T-helper 2 cell treated with Interferon-gamma antibody and Interleukin-4, amounts not matched to agents 5 μg/mL and 100 μg/mL, for 36 hours (primary cell): ENCODE results near the gene SLC13A3.

Source experiments
- DNase-seq: peaks from one replicate; pipeline ENCODE4 v3.0.0; 2021; ENCODE audit warnings: low spot score
- H3K27ac Mint-ChIP-seq: one replicate; pipeline ENCODE4 v1.8.0; 2021; ENCODE audit warnings: mild to moderate bottlenecking, mixed read lengths
- H3K27me3 Mint-ChIP-seq: one replicate; pipeline ENCODE4 v1.8.0; 2021; ENCODE audit warnings: low read depth, mixed read lengths
- H3K36me3 Mint-ChIP-seq: one replicate; pipeline ENCODE4 v1.8.0; 2021; ENCODE audit warnings: low read depth, mixed read lengths
- H3K4me1 Mint-ChIP-seq: one replicate; pipeline ENCODE4 v1.8.0; 2021; ENCODE audit warnings: low read depth, mixed read lengths
- H3K4me3 Mint-ChIP-seq: one replicate; pipeline ENCODE4 v1.8.0; 2022; ENCODE audit warnings: mild to moderate bottlenecking, moderate library complexity, mixed read lengths
- H3K9me3 Mint-ChIP-seq: one replicate; pipeline ENCODE4 v1.8.0; 2021; ENCODE audit warnings: mixed read lengths

SLC13A3 gene

GRCh38 chr20:46547995-46548394, 103.3 kb downstream of the SLC13A3 start:
- no peak for DNase-seq
- Mint-ChIP-seq H3K36me3 (no peaks in the 10 kb centered on the region), H3K4me1 (peaks cover 38% of the 10 kb centered on the region), H3K27me3 (no peaks in the 10 kb centered on the region), H3K9me3 (no peaks in the 10 kb centered on the region), H3K27ac (no peak overlapping the region), H3K4me3 (no peak overlapping the region)

- Mint-ChIP-seq H3K27ac (no peak overlapping the region), H3K4me1 (peaks cover 30% of the 10 kb centered on the region), H3K27me3 (no peaks in the 10 kb centered on the region), H3K36me3 (no peaks in the 10 kb centered on the region), H3K9me3 (no peaks in the 10 kb centered on the region), H3K4me3 (no peak overlapping the region)
- DNase-seq, result no peak
Measured at GRCh38 chr20:46546936-46547335, 104.3 kb downstream of the SLC13A3 start.

- H3K9me3 Mint-ChIP-seq, result no peaks in the 10 kb centered on the region
- H3K27ac Mint-ChIP-seq, result no peak overlapping the region
- no peak for DNase-seq
- no peaks in the 10 kb centered on the region for H3K36me3 Mint-ChIP-seq
- H3K27me3 Mint-ChIP-seq, result no peaks in the 10 kb centered on the region
- H3K4me1 Mint-ChIP-seq, result peaks cover 27% of the 10 kb centered on the region
- H3K4me3 Mint-ChIP-seq, result no peak overlapping the region
Measured at GRCh38 chr20:46546298-46546697, 105.0 kb downstream of the SLC13A3 start.

GRCh38 chr20:46545827-46546138, 105.5 kb downstream of the SLC13A3 start:
- Mint-ChIP-seq H3K27me3 (no peaks in the 10 kb centered on the region), H3K4me1 (peaks cover 24% of the 10 kb centered on the region), H3K4me3 (peak overlapping the region; percentile 39)

GRCh38 chr20:46545077-46545826, 106.0 kb downstream of the SLC13A3 start:
- no peaks in the 10 kb centered on the region for H3K9me3 Mint-ChIP-seq
- peaks cover 3% of the 10 kb centered on the region for H3K27me3 Mint-ChIP-seq
- peaks cover 20% of the 10 kb centered on the region for H3K4me1 Mint-ChIP-seq
- no peaks in the 10 kb centered on the region for H3K36me3 Mint-ChIP-seq
- peak overlapping the region; percentile 88 for H3K27ac Mint-ChIP-seq
- peak; percentile 74 for DNase-seq
- peak overlapping the region; percentile 74 for H3K4me3 Mint-ChIP-seq

More at GRCh38 chr20:46545827-46546138, 105.5 kb downstream of the SLC13A3 start:
- Mint-ChIP-seq H3K9me3 (no peaks in the 10 kb centered on the region), H3K27ac (peak overlapping the region; percentile 88), H3K36me3 (no peaks in the 10 kb centered on the region)
- DNase-seq, result no peak

GRCh38 chr20:46544576-46544975, 106.7 kb downstream of the SLC13A3 start:
- no peaks in the 10 kb centered on the region for H3K36me3 Mint-ChIP-seq
- H3K27ac Mint-ChIP-seq, result no peak overlapping the region
- H3K4me3 Mint-ChIP-seq, result peak overlapping the region; percentile 74
- no peak for DNase-seq
- H3K9me3 Mint-ChIP-seq, result no peaks in the 10 kb centered on the region
- H3K27me3 Mint-ChIP-seq, result peaks cover 4% of the 10 kb centered on the region
- H3K4me1 Mint-ChIP-seq, result peaks cover 19% of the 10 kb centered on the region

GRCh38 chr20:46543959-46544358, 107.3 kb downstream of the SLC13A3 start:
- no peak for DNase-seq
- Mint-ChIP-seq H3K27ac (no peak overlapping the region), H3K36me3 (no peaks in the 10 kb centered on the region), H3K4me3 (no peak overlapping the region), H3K9me3 (no peaks in the 10 kb centered on the region), H3K27me3 (peaks cover 10% of the 10 kb centered on the region), H3K4me1 (peaks cover 24% of the 10 kb centered on the region)

DNA sequence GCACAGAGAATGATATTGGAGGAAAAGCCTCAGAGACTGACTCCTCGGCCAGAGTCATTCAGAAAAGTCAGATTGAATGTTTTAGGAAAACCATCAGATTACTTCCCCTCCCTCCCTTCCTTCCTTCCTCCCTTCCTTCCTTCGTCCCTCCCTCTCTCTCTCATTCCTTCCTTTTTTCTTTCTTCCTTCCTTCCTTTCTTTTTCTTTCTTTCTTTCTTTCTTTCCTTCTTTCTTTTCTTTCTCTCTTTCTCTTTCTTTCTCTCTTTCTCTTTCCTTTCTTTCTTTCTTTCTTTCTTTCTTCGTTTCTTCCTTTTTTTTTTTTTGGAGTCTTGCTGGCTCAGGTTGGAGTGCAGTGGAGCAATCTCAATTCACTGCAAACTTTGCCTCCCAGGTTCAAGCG, 108.2 kb downstream of the SLC13A3 start:
- no peak overlapping the region for H3K4me3 Mint-ChIP-seq
- H3K27ac Mint-ChIP-seq, result no peak overlapping the region
- peaks cover 15% of the 10 kb centered on the region for H3K27me3 Mint-ChIP-seq
- no peak for DNase-seq
- H3K9me3 Mint-ChIP-seq, result no peaks in the 10 kb centered on the region
- no peaks in the 10 kb centered on the region for H3K36me3 Mint-ChIP-seq
- peaks cover 24% of the 10 kb centered on the region for H3K4me1 Mint-ChIP-seq

DNA sequence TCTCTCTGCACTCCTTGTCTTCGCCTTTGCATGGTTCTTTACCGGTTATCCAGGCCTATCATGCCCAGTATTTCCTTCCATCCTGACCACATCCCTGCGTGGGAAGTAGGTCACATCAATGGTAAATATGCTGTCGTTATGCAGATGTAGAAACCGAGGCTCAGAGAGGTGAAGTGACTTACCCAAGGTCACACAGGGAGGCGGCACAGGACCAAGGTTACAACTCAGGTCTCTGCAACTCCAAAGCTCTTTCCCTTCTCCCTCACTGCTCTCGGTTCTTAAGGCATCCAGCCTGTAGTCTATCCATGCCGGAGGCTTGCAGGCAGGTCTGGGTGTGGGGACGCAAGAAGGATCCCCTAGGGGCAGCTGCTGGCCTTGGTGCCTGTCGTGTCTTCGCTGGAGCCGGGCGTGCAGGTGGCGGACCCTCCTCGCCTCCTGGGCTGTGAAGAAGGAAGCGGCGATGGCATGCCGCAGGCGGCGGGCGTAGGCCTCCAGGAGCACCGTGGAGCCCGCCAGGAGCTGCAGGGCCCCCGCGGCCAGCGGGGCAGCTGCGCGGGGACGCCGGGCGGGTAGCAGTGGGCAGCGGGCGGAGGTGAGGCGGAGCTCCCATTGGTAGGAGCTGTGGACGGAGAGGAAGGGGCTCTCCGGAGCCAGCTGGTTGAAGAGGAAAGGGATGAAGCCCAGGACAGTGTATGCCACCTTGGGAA, 109.9 kb downstream of the SLC13A3 start:
- H3K36me3 Mint-ChIP-seq, result no peaks in the 10 kb centered on the region
- H3K9me3 Mint-ChIP-seq, result no peaks in the 10 kb centered on the region
- H3K4me3 Mint-ChIP-seq, result no peak overlapping the region
- H3K27me3 Mint-ChIP-seq, result peaks cover 19% of the 10 kb centered on the region
- no peak overlapping the region for H3K27ac Mint-ChIP-seq
- H3K4me1 Mint-ChIP-seq, result peaks cover 24% of the 10 kb centered on the region
- DNase-seq, result no peak

DNA sequence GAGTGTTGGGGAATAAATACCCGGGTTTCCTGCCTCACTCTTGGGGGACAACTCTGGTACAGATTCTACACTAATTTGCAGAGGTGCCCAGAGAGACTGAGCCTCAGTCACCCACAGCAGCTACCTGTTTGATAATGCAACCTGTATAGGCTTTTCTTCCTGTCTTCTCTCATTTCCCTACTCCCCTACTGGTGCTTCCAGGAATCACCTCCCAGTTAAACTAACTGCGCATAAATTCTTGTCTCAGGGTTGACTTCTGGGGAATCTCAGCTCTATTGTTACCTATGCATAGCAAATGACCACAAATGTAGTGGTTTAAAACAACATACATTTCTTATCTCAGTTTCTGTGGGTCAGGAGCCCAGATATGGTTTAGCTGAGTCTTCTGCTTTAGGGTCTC, 112.1 kb downstream of the SLC13A3 start:
- H3K27ac Mint-ChIP-seq, result no peak overlapping the region
- DNase-seq, result no peak
- H3K4me3 Mint-ChIP-seq, result no peak overlapping the region
- H3K9me3 Mint-ChIP-seq, result no peaks in the 10 kb centered on the region
- H3K27me3 Mint-ChIP-seq, result peaks cover 30% of the 10 kb centered on the region
- peaks cover 15% of the 10 kb centered on the region for H3K4me1 Mint-ChIP-seq
- H3K36me3 Mint-ChIP-seq, result no peaks in the 10 kb centered on the region

DNA sequence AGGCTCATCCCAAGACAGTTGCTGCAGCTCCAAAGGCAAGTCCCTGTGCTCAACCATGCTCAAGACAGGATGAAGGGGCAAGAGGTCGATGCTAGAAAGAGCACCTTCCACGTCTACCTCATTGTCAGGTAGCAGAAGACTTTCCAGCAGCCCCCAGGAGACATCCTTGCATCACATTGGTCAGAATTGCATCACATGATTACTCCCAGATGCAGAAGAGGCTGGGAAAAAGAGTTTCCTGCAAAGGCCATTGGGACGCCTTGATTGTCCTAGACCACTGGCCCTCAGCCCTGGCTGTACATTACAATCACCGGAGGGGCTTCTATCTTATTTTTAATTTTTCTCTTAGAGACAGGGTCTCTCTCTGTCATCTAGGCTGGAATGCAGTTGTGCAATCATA, 120.6 kb downstream of the SLC13A3 start:
- peaks cover 34% of the 10 kb centered on the region for H3K27me3 Mint-ChIP-seq
- H3K36me3 Mint-ChIP-seq, result no peaks in the 10 kb centered on the region
- H3K4me1 Mint-ChIP-seq, result no peaks in the 10 kb centered on the region

DNA sequence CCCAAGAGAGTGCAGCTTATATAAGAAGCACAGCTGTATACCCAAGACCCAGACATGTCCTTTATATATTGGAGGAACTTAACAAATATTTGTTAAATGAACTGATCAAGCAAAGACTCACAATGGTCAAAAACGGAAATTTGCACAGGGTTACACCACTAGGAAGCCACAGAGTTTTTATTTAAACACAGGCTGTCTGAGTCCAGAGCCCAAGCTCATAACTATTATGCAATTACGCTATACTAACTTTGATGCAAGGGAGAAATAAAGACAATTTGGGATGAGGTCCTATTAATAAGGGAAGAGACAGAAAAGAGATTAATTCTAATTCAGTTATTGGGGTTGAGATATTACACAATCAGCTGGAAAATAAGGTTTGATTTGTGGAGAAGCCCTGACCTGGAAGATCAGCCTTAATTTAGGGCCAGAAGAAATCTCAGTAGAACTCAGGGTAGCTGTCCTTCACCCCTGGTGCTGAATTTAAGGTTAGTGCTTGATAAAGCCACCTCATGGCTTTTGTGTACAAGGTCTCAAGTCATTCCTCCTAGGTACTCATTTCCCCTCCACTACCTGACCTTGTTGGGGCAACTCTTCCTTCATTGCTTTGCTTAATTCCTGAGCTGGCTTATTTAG, 127.4 kb downstream of the SLC13A3 start:
- Mint-ChIP-seq H3K4me1 (no peaks in the 10 kb centered on the region), H3K36me3 (no peaks in the 10 kb centered on the region), H3K9me3 (no peaks in the 10 kb centered on the region), H3K27me3 (peaks cover 14% of the 10 kb centered on the region), H3K4me3 (no peak overlapping the region), H3K27ac (no peak overlapping the region)
- no peak for DNase-seq

More for the DNA sequence above, 120.6 kb downstream of the SLC13A3 start:
- Mint-ChIP-seq H3K27ac (no peak overlapping the region), H3K9me3 (no peaks in the 10 kb centered on the region), H3K4me3 (no peak overlapping the region)
- DNase-seq, result no peak

DNA sequence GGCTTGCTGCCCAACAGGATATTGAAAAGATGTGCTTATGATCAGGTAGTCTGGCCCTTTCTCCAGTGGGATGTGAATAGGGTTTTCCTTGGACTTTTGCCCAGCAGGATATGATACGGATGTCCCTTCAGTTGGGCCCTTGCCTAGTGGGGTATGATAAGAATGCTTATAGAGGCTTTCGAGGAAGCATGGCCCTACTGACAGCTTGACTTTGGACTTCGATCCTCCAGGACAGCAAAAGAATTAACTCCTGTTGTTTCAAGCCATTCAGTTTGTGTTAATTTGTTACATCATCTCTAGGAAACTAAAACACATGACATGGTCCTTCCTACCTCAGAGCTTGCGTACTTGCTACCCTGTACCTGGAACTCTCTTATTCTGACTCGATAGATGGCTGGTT, 128.2 kb downstream of the SLC13A3 start:
- DNase-seq, result no peak
- Mint-ChIP-seq H3K27me3 (peaks cover 10% of the 10 kb centered on the region), H3K27ac (no peak overlapping the region), H3K4me1 (no peaks in the 10 kb centered on the region), H3K9me3 (no peaks in the 10 kb centered on the region), H3K4me3 (no peak overlapping the region), H3K36me3 (no peaks in the 10 kb centered on the region)

GRCh38 chr20:46520976-46521579, 130.2 kb downstream of the SLC13A3 start:
- H3K27ac Mint-ChIP-seq, result no peak overlapping the region
- no peaks in the 10 kb centered on the region for H3K36me3 Mint-ChIP-seq
- peaks cover 8% of the 10 kb centered on the region for H3K27me3 Mint-ChIP-seq

More at GRCh38 chr20:46520976-46521579, 130.2 kb downstream of the SLC13A3 start:
- H3K9me3 Mint-ChIP-seq, result no peaks in the 10 kb centered on the region
- H3K4me1 Mint-ChIP-seq, result peaks cover 3% of the 10 kb centered on the region
- H3K4me3 Mint-ChIP-seq, result no peak overlapping the region
- peak; percentile 31 for DNase-seq
